ENCODE results near the gene PLK3. TPM values are rescaled to one million over a fixed set of nuclear protein-coding genes. Genes with fewer than 3 reads are reported as not detected.
"Not testable (repeated sequence)": the region's sequence is repeated elsewhere in the genome, so short reads cannot be mapped to it uniquely, and the experiment has no call there.

PLK3 gene
- total and polyA plus RNA-seq, 2 experiments from 2014 or later = 18.2 to 40.1 TPM

- H3K4me3 ChIP-seq = no peak overlapping the region
- no peak for TF ChIP-seq EZH2phosphoT487 (IDR thresholded peaks at IDR 0.05; ENCODE audit: low read depth, severe bottlenecking, unreplicated experiment)
- no peak for TF ChIP-seq CTCF (IDR thresholded peaks at IDR 0.05; ENCODE audit: poor library complexity)
- no peak for TF ChIP-seq EZH2 (IDR thresholded peaks at IDR 0.05; ENCODE audit: borderline replicate concordance)
- H3K9me2 ChIP-seq (replicated peaks; ENCODE audit: insufficient read depth) = no peaks in the 10 kb centered on the region
- H3K27ac ChIP-seq = peak overlapping the region; percentile 58
- 60% methylated on average over 41 of the region's 48 CpGs for WGBS (ENCODE audit: low lambda C conversion rate, missing lambda C conversion rate)
- no peaks in the 10 kb centered on the region for H3K27me3 ChIP-seq
- H3K79me2 ChIP-seq = peaks cover 17% of the 10 kb centered on the region
- H3K9me3 ChIP-seq (ENCODE audit: low read depth) = no peaks in the 10 kb centered on the region
- no peak for DNase-seq (ENCODE audit: low spot score)
- H3K36me3 ChIP-seq (replicated peaks; ENCODE audit: insufficient read depth, low read depth) = no peaks in the 10 kb centered on the region
- no peak overlapping the region for H2AFZ ChIP-seq
- peaks cover 38% of the 10 kb centered on the region for H3K4me1 ChIP-seq (ENCODE audit: insufficient read depth)
- H4K20me1 ChIP-seq (ENCODE audit: insufficient read depth, poor library complexity, severe bottlenecking) = no peaks in the 10 kb centered on the region
- H3K4me2 ChIP-seq = peak overlapping the region; percentile 69
These were observed 12.8 kb downstream of the PLK3 start for GRCh38 chr1:44812822-44813543.

DNA sequence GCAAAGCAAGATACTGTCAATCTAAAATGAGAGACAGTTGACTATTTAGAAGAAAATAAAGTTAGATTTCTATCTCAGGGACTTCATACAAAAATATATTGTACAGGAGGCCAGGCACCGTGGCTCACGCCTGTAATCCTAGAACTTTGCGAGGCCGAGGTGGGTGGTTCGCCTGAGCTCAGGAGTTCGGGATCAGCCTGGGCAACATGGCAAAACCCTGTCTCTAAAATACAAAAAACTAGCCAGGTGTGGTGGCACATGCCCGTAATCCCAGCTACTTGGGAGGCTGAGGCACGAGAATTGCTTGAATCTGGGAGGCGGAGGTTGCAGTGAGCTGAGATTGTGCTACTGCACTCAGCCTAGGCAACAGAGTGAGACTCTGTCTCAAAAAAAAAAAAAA, 15.7 kb downstream of the PLK3 start:
- H3K79me2 ChIP-seq; DNase-seq (ENCODE audit: low spot score); H3K9me3 ChIP-seq (ENCODE audit: low read depth); H2AFZ ChIP-seq; H4K20me1 ChIP-seq (ENCODE audit: insufficient read depth, poor library complexity, severe bottlenecking); H3K36me3 ChIP-seq (replicated peaks; ENCODE audit: insufficient read depth, low read depth); H3K4me3 ChIP-seq; H3K9me2 ChIP-seq (replicated peaks; ENCODE audit: insufficient read depth); H3K27me3 ChIP-seq; H3K4me2 ChIP-seq: not testable (repeated sequence)
- peaks cover 12% of the 10 kb centered on the region for H3K4me1 ChIP-seq (ENCODE audit: insufficient read depth)
- H3K27ac ChIP-seq = peak overlapping the region; percentile 29
- WGBS (ENCODE audit: low lambda C conversion rate, missing lambda C conversion rate) = 95% methylated on average over 9 of the region's 9 CpGs

DNA sequence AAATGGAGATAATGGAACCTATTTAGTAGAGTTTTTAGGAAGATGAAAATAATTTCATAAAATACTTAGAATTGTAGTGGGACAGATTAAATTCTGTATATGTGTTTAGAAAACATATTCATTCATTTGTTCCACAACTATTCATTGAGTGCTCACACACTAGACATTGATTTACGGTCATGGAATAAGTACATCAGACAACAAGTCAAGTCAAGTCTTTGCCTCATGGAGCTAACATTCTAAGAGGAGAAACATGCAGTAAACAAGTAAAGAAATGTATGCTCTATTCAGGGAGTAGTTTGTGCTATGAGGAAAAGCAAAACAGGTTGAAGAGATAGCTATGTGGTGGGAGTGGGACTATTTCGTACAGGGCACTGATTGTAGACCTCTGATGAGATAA, 17.1 kb downstream of the PLK3 start:
- no peak for TF ChIP-seq EZH2phosphoT487 (IDR thresholded peaks at IDR 0.05; ENCODE audit: low read depth, severe bottlenecking, unreplicated experiment)
- peaks cover 5% of the 10 kb centered on the region for H3K4me1 ChIP-seq (ENCODE audit: insufficient read depth)
- no peaks in the 10 kb centered on the region for H4K20me1 ChIP-seq (ENCODE audit: insufficient read depth, poor library complexity, severe bottlenecking)
- no peaks in the 10 kb centered on the region for H3K9me2 ChIP-seq (replicated peaks; ENCODE audit: insufficient read depth)
- no peak overlapping the region for H3K27ac ChIP-seq
- H3K79me2 ChIP-seq = no peaks in the 10 kb centered on the region
- no peak overlapping the region for H3K4me2 ChIP-seq
- DNase-seq (ENCODE audit: low spot score) = no peak
- H2AFZ ChIP-seq = no peak overlapping the region
- H3K27me3 ChIP-seq = no peaks in the 10 kb centered on the region
- no peaks in the 10 kb centered on the region for H3K36me3 ChIP-seq (replicated peaks; ENCODE audit: insufficient read depth, low read depth)
- H3K9me3 ChIP-seq (ENCODE audit: low read depth) = no peaks in the 10 kb centered on the region
- WGBS (ENCODE audit: low lambda C conversion rate, missing lambda C conversion rate) = 94% methylated on average over 2 of the region's 2 CpGs
- H3K4me3 ChIP-seq = no peak overlapping the region

GRCh38 chr1:44817771-44818495, 17.8 kb downstream of the PLK3 start:
- Histone ChIP-seq H3K9me3 (ENCODE audit: low read depth) (no peaks in the 10 kb centered on the region), H3K4me2 (no peak overlapping the region), H2AFZ (no peak overlapping the region), H4K20me1 (ENCODE audit: insufficient read depth, poor library complexity, severe bottlenecking) (no peaks in the 10 kb centered on the region), H3K27me3 (no peaks in the 10 kb centered on the region), H3K36me3 (replicated peaks; ENCODE audit: insufficient read depth, low read depth) (no peaks in the 10 kb centered on the region), H3K79me2 (no peaks in the 10 kb centered on the region), H3K9me2 (replicated peaks; ENCODE audit: insufficient read depth) (no peaks in the 10 kb centered on the region), H3K4me1 (ENCODE audit: insufficient read depth) (peaks cover 5% of the 10 kb centered on the region), H3K27ac (no peak overlapping the region), H3K4me3 (no peak overlapping the region)
- no peak for DNase-seq (ENCODE audit: low spot score)
- TF ChIP-seq EZH2phosphoT487 (IDR thresholded peaks at IDR 0.05; ENCODE audit: low read depth, severe bottlenecking, unreplicated experiment) (no peak), EZH2 (IDR thresholded peaks at IDR 0.05; ENCODE audit: borderline replicate concordance) (no peak), CTCF (IDR thresholded peaks at IDR 0.05; ENCODE audit: poor library complexity) (no peak)
- 96% methylated on average over 11 of the region's 11 CpGs for WGBS (ENCODE audit: low lambda C conversion rate, missing lambda C conversion rate)

All from hepatocyte (in vitro differentiated cells).